Fibroblast of pulmonary artery (primary cell): ENCODE results near the gene FNIP1.
"Not testable (repeated sequence)": the region's sequence is repeated elsewhere in the genome, so short reads cannot be mapped to it uniquely, and the experiment has no call there.

Experiments used
- DNase-seq: peaks from one replicate; pipeline ENCODE4 v3.0.0-alpha.2; 2010; ENCODE audit warnings: low read depth
- H3K4me3 ChIP-seq: replicated peaks from 2 replicates; pipeline ENCODE4 v1.5.1; 2011; ENCODE audit warnings: low read depth, mild to moderate bottlenecking, control low read depth, low read length, moderate library complexity
- CTCF ChIP-seq: IDR thresholded peaks from 2 replicates; pipeline ENCODE4 v1.5.1; 2011; ENCODE audit warnings: mild to moderate bottlenecking, control low read depth, low read length, inconsistent platforms; ENCODE audit errors: missing control alignments

FNIP1 gene

GRCh38 chr5:131593921-131594320 is 202.9 kb downstream of the FNIP1 start:
- DNase-seq, result no peak
- no peak overlapping the region for H3K4me3 ChIP-seq
- no peak for TF ChIP-seq CTCF

GRCh38 chr5:131593436-131593835 is 203.4 kb downstream of the FNIP1 start:
- not testable (repeated sequence) for H3K4me3 ChIP-seq, DNase-seq
